ENCODE measurements around the gene FNDC7. TPM values are rescaled to one million over a fixed set of nuclear protein-coding genes. Genes with fewer than 3 reads are reported as not detected.

Gene FNDC7
- total RNA-seq, 1 donor from 2014 or later: not detected

DNA sequence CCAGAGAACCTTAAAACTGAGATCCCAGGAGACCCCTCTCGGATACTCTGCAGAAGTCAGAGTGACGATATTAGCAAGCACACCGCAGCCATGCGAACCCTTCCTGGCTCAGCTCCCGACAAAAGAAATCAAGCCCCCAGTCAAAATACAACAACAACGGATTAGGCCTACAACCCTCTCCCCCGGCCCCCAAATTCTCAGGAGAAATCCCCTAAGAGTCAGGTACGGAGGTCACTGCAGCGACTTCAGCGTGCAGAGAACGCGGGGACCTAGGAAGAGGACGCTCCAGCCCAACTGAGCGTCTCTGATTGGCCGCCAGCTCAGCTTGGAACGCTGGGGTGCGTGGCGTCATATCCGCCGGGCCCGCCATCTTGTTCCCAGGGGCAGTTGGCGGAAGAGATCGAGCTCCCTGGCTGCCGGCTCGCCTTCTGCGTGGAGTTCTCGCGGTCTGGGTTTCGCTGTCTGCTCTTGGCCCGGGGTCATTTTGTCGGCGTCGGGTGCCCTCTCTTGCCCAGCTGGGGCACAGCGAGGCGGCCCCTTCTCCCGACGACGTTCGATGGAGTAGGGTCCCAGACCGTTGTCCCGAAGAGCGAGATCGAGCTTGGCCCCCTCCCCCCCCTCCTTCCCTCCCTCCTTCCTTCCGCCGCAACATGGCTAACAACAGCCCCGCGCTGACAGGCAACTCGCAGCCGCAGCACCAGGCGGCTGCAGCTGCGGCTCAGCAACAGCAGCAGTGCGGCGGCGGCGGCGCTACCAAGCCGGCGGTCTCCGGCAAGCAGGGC lies 20.6 kb upstream of the FNDC7 start, which contains the start of gene PRPF38B:
Gene PRPF38B (plus strand): TSS at position 369 of the 782 bp plus-strand sequence. CDS start 282 bp downstream, at position 651.
- Mint-ChIP-seq H3K36me3 (ENCODE audit: unreplicated experiment) (no peaks in the 10 kb centered on the region), H3K4me1 (ENCODE audit: low read depth, unreplicated experiment) (peaks cover 3% of the 10 kb centered on the region), H3K9me3 (ENCODE audit: unreplicated experiment) (peaks cover 9% of the 10 kb centered on the region), H3K27me3 (ENCODE audit: unreplicated experiment) (peaks cover 19% of the 10 kb centered on the region), H3K27ac (ENCODE audit: unreplicated experiment) (peak within 1 kb of the TSS; percentile 97), H3K4me3 (ENCODE audit: unreplicated experiment) (peak within 1 kb of the TSS; percentile 99)
- peak; percentile 95 for DNase-seq
- TF ChIP-seq, protein P1, sequence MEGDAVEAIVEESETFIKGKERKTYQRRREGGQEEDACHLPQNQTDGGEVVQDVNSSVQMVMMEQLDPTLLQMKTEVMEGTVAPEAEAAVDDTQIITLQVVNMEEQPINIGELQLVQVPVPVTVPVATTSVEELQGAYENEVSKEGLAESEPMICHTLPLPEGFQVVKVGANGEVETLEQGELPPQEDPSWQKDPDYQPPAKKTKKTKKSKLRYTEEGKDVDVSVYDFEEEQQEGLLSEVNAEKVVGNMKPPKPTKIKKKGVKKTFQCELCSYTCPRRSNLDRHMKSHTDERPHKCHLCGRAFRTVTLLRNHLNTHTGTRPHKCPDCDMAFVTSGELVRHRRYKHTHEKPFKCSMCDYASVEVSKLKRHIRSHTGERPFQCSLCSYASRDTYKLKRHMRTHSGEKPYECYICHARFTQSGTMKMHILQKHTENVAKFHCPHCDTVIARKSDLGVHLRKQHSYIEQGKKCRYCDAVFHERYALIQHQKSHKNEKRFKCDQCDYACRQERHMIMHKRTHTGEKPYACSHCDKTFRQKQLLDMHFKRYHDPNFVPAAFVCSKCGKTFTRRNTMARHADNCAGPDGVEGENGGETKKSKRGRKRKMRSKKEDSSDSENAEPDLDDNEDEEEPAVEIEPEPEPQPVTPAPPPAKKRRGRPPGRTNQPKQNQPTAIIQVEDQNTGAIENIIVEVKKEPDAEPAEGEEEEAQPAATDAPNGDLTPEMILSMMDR (IDR thresholded peaks at IDR 0.05; ENCODE audit: partially characterized antibody, unreplicated experiment): no peak

DNA sequence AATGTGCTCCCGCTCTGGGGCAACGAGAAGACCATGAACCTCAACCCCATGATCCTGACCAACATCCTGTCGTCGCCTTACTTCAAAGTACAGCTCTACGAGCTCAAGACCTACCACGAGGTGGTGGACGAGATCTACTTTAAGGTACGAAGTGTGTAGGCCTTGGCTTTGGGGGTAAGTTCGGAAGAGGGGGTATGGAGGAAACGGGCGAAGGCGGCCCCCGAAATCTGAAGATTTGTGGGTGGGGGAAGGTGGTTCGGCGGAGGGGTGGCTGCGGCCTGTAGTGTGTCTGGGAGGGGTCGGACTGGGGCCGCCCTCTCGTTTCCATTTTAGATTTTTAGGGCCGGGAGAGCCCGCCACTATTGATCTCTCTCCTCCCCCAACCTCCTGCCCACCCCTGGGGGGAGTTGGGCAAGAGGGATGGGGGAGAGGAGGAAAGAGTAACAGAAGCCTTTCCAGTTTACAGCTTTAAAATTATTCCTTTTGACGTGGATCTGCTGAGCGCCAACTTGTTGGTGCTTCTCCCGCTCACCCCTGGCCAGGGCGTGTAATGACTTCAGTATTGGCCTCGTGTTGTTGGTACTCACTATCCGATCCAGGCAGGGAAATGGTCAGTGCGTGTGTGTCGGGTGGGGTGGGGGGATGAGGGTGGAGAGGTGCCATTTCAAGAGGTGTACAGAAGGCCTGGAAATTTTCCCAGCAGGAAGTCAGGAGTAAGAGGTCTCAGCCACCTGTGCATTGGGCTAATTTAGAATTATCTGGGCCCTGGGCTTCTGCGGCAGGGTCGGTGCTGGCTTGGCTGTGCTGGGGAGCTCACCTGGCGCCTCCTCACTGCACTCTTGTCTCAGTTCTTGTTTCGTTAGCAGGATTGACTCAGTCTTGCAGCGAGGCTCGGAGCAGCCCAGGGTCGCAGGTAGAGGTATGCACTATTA lies 19.7 kb upstream of the FNDC7 start:
- peak overlapping the region; percentile 97 for H3K27ac Mint-ChIP-seq (ENCODE audit: unreplicated experiment)
- H3K9me3 Mint-ChIP-seq (ENCODE audit: unreplicated experiment): peaks cover 9% of the 10 kb centered on the region
- DNase-seq: peak; percentile 32
- H3K4me3 Mint-ChIP-seq (ENCODE audit: unreplicated experiment): peak overlapping the region; percentile 99
- H3K36me3 Mint-ChIP-seq (ENCODE audit: unreplicated experiment): no peaks in the 10 kb centered on the region
- TF ChIP-seq, protein P1 (IDR thresholded peaks at IDR 0.05; ENCODE audit: partially characterized antibody, unreplicated experiment): no peak
- H3K4me1 Mint-ChIP-seq (ENCODE audit: low read depth, unreplicated experiment): peaks cover 3% of the 10 kb centered on the region
- peaks cover 19% of the 10 kb centered on the region for H3K27me3 Mint-ChIP-seq (ENCODE audit: unreplicated experiment)

DNA sequence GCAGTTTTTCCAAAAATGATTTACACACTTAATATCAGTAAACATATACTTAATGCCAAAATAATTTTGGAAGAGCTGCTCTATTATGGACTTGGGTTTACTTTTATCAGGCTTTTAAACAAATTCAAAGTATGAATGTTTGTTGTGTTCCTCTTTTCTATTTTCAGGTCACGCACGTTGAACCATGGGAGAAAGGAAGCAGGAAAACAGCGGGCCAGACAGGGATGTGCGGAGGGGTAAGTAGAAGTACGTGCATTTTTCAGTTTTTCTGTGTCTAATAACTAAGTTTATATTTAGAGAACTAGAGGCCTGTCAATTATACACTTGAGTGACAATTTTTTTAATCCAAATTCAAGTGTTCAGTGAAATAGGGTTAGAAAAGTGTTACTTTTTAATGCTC lies 17.2 kb upstream of the FNDC7 start:
- Mint-ChIP-seq H3K27me3 (ENCODE audit: unreplicated experiment) (peaks cover 19% of the 10 kb centered on the region), H3K9me3 (ENCODE audit: unreplicated experiment) (peaks cover 9% of the 10 kb centered on the region), H3K27ac (ENCODE audit: unreplicated experiment) (no peak overlapping the region), H3K4me3 (ENCODE audit: unreplicated experiment) (no peak overlapping the region), H3K36me3 (ENCODE audit: unreplicated experiment) (no peaks in the 10 kb centered on the region), H3K4me1 (ENCODE audit: low read depth, unreplicated experiment) (peaks cover 3% of the 10 kb centered on the region)
- TF ChIP-seq, protein P1 (IDR thresholded peaks at IDR 0.05; ENCODE audit: partially characterized antibody, unreplicated experiment): no peak
- no peak for DNase-seq

DNA sequence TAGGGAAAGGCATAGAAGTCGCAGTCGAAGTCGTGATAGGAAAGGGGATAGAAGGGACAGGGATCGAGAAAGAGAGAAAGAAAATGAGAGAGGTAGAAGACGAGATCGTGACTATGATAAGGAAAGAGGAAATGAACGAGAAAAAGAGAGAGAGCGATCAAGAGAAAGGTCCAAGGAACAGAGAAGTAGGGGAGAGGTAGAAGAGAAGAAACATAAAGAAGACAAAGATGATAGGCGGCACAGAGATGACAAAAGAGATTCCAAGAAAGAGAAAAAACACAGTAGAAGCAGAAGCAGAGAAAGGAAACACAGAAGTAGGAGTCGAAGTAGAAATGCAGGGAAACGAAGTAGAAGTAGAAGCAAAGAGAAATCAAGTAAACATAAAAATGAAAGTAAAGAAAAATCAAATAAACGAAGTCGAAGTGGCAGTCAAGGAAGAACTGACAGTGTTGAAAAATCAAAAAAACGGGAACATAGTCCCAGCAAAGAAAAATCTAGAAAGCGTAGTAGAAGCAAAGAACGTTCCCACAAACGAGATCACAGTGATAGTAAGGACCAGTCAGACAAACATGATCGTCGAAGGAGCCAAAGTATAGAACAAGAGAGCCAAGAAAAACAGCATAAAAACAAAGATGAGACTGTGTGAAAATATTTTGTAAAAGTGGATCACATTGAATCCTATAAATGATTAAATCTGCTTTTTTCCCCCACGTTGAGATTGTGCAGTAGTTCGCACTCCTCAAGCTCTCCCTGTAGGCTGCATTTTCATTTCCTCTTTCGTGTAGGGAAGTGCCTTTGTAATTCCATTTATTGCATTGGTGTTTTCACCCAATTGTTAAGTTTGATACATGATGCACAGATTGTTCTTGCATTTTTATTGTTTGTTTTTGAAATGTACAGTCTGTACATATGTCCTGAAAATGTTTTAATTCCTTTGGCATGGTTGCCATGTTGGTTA lies 13.1 kb upstream of the FNDC7 start:
- no peaks in the 10 kb centered on the region for H3K9me3 Mint-ChIP-seq (ENCODE audit: unreplicated experiment)
- no peak for DNase-seq
- TF ChIP-seq, protein P1 (IDR thresholded peaks at IDR 0.05; ENCODE audit: partially characterized antibody, unreplicated experiment): no peak
- H3K4me1 Mint-ChIP-seq (ENCODE audit: low read depth, unreplicated experiment): no peaks in the 10 kb centered on the region
- H3K27ac Mint-ChIP-seq (ENCODE audit: unreplicated experiment): no peak overlapping the region
- no peaks in the 10 kb centered on the region for H3K27me3 Mint-ChIP-seq (ENCODE audit: unreplicated experiment)
- no peaks in the 10 kb centered on the region for H3K36me3 Mint-ChIP-seq (ENCODE audit: unreplicated experiment)
- H3K4me3 Mint-ChIP-seq (ENCODE audit: unreplicated experiment): no peak overlapping the region
